Stimulated activated effector memory CD8-positive, alpha-beta T cell treated with anti-CD3 and anti-CD28 coated beads, Interleukin-12 subunit alpha, Interleukin-12 subunit beta, amount 100 ng/mL, for 72 hours (primary cell): ENCODE results near the gene NDOR1.
A peak's percentile ranks its signal among the peaks of the same experiment; 100 is the strongest.

ENCODE experiments used
- ATAC-seq: fragments of 150-1000 bp; cut with Tn5 transposase; 2 replicates; pipeline ENCODE4 v1.10.0; 2021
- DNase-seq, 2 donors: peaks; one replicate each; pipeline ENCODE4 v3.0.0; 2021 to 2022; ENCODE audit warnings: low spot score in 2 of 2
- H3K27ac Mint-ChIP-seq: one replicate; pipeline ENCODE4 v1.8.0; 2022; ENCODE audit warnings: mild to moderate bottlenecking, mixed read lengths
- H3K36me3 Mint-ChIP-seq: one replicate; pipeline ENCODE4 v1.8.0; 2022; ENCODE audit warnings: mild to moderate bottlenecking, mixed read lengths
- H3K4me1 Mint-ChIP-seq: one replicate; pipeline ENCODE4 v1.8.0; 2022; ENCODE audit warnings: mixed read lengths
- H3K4me3 Mint-ChIP-seq: one replicate; pipeline ENCODE4 v1.8.0; 2022; ENCODE audit warnings: mild to moderate bottlenecking, mixed read lengths
- H3K9me3 Mint-ChIP-seq: one replicate; pipeline ENCODE4 v1.8.0; 2022; ENCODE audit warnings: mixed read lengths

NDOR1 gene

GRCh38 chr9:137198051-137198901 lies 7.2 kb upstream of the NDOR1 start:
- H3K27ac Mint-ChIP-seq = no peak overlapping the region
- ATAC-seq = no peak
- no peaks in the 10 kb centered on the region for H3K36me3 Mint-ChIP-seq
- peaks cover 19% of the 10 kb centered on the region for H3K4me1 Mint-ChIP-seq
- peak overlapping the region; percentile 73 for H3K4me3 Mint-ChIP-seq
- DNase-seq = no peak
- no peaks in the 10 kb centered on the region for H3K9me3 Mint-ChIP-seq

- ATAC-seq (no peak), DNase-seq (no peak)
- Mint-ChIP-seq H3K27ac (no peak overlapping the region), H3K9me3 (no peaks in the 10 kb centered on the region), H3K36me3 (no peaks in the 10 kb centered on the region), H3K4me3 (peak overlapping the region; percentile 73), H3K4me1 (peaks cover 20% of the 10 kb centered on the region)
These were observed 6.6 kb upstream of the NDOR1 start for GRCh38 chr9:137198902-137199283.

GRCh38 chr9:137199411-137200121 lies 5.9 kb upstream of the NDOR1 start:
- no peak for DNase-seq

GRCh38 chr9:137200311-137201204 lies 4.9 kb upstream of the NDOR1 start, which contains the start of gene TPRN:
Gene TPRN, minus strand, starts transcription at chr9:137200741. Its CDS starts 30 bp downstream, at chr9:137200711.
- no peaks in the 10 kb centered on the region for H3K9me3 Mint-ChIP-seq
- peak within 1 kb of the TSS; percentile 82 for H3K27ac Mint-ChIP-seq
- H3K4me3 Mint-ChIP-seq = peak within 1 kb of the TSS; percentile 79
- DNase-seq (peak; percentile 90 to 98), ATAC-seq (peak; percentile 96)
- H3K36me3 Mint-ChIP-seq = peaks cover 12% of the 10 kb centered on the region
- H3K4me1 Mint-ChIP-seq = peaks cover 23% of the 10 kb centered on the region

More at GRCh38 chr9:137199411-137200121, 5.9 kb upstream of the NDOR1 start:
- H3K36me3 Mint-ChIP-seq = peaks cover 3% of the 10 kb centered on the region
- ATAC-seq = no peak
- H3K27ac Mint-ChIP-seq = peak overlapping the region; percentile 82
- peak overlapping the region; percentile 73 for H3K4me3 Mint-ChIP-seq
- peaks cover 27% of the 10 kb centered on the region for H3K4me1 Mint-ChIP-seq
- H3K9me3 Mint-ChIP-seq = no peaks in the 10 kb centered on the region

GRCh38 chr9:137201205-137201868 lies 4.2 kb upstream of the NDOR1 start:
- Mint-ChIP-seq H3K9me3 (no peaks in the 10 kb centered on the region), H3K4me3 (peak overlapping the region; percentile 79), H3K4me1 (peaks cover 31% of the 10 kb centered on the region), H3K27ac (peak overlapping the region; percentile 60), H3K36me3 (peaks cover 16% of the 10 kb centered on the region)
- DNase-seq (no peak), ATAC-seq (no peak)

- ATAC-seq = no peak
- H3K4me3 Mint-ChIP-seq = peak overlapping the region; percentile 4
These were observed 2.5 kb upstream of the NDOR1 start for GRCh38 chr9:137202966-137203365.

GRCh38 chr9:137204731-137205125 lies 772 bp upstream of the NDOR1 start:
- ATAC-seq (no peak), DNase-seq (no peak)
- Mint-ChIP-seq H3K4me3 (peak overlapping the region; percentile 94), H3K36me3 (peaks cover 43% of the 10 kb centered on the region), H3K27ac (peak overlapping the region; percentile 97), H3K9me3 (no peaks in the 10 kb centered on the region), H3K4me1 (peaks cover 45% of the 10 kb centered on the region)

More at GRCh38 chr9:137202966-137203365, 2.5 kb upstream of the NDOR1 start:
- Mint-ChIP-seq H3K9me3 (no peaks in the 10 kb centered on the region), H3K36me3 (peaks cover 27% of the 10 kb centered on the region), H3K27ac (no peak overlapping the region), H3K4me1 (peaks cover 45% of the 10 kb centered on the region)
- DNase-seq = no peak

- peaks cover 40% of the 10 kb centered on the region for H3K4me1 Mint-ChIP-seq
- H3K36me3 Mint-ChIP-seq = peaks cover 58% of the 10 kb centered on the region
- no peak for ATAC-seq
These were observed 1.1 kb downstream of the NDOR1 start for GRCh38 chr9:137206602-137207001.

GRCh38 chr9:137211532-137211931 lies 6.0 kb downstream of the NDOR1 start:
- Mint-ChIP-seq H3K4me1 (peaks cover 12% of the 10 kb centered on the region), H3K36me3 (peaks cover 48% of the 10 kb centered on the region), H3K27ac (no peak overlapping the region), H3K4me3 (no peak overlapping the region), H3K9me3 (no peaks in the 10 kb centered on the region)
- ATAC-seq = no peak
- DNase-seq = no peak

More at GRCh38 chr9:137206602-137207001, 1.1 kb downstream of the NDOR1 start:
- no peaks in the 10 kb centered on the region for H3K9me3 Mint-ChIP-seq
- no peak for DNase-seq
- H3K4me3 Mint-ChIP-seq = peak overlapping the region; percentile 94
- peak overlapping the region; percentile 97 for H3K27ac Mint-ChIP-seq

GRCh38 chr9:137212520-137212919 lies 7.0 kb downstream of the NDOR1 start:
- no peak overlapping the region for H3K4me3 Mint-ChIP-seq
- DNase-seq (no peak), ATAC-seq (no peak)
- peaks cover 2% of the 10 kb centered on the region for H3K4me1 Mint-ChIP-seq
- peaks cover 41% of the 10 kb centered on the region for H3K36me3 Mint-ChIP-seq
- no peak overlapping the region for H3K27ac Mint-ChIP-seq
- H3K9me3 Mint-ChIP-seq = no peaks in the 10 kb centered on the region

- Mint-ChIP-seq H3K4me1 (no peaks in the 10 kb centered on the region), H3K27ac (no peak overlapping the region), H3K36me3 (peaks cover 32% of the 10 kb centered on the region), H3K4me3 (no peak overlapping the region), H3K9me3 (no peaks in the 10 kb centered on the region)
- ATAC-seq (no peak), DNase-seq (no peak)
These were observed 7.9 kb downstream of the NDOR1 start for GRCh38 chr9:137213160-137214060.

- Mint-ChIP-seq H3K27ac (no peak overlapping the region), H3K4me3 (no peak overlapping the region), H3K36me3 (peaks cover 22% of the 10 kb centered on the region), H3K4me1 (no peaks in the 10 kb centered on the region), H3K9me3 (no peaks in the 10 kb centered on the region)
- ATAC-seq = no peak
- DNase-seq = no peak
These were observed 9.1 kb downstream of the NDOR1 start for GRCh38 chr9:137214620-137215019.

GRCh38 chr9:137215196-137215986 lies 9.9 kb downstream of the NDOR1 start:
- DNase-seq (no peak), ATAC-seq (no peak)
- peaks cover 14% of the 10 kb centered on the region for H3K36me3 Mint-ChIP-seq
- peaks cover 4% of the 10 kb centered on the region for H3K4me1 Mint-ChIP-seq
- no peak overlapping the region for H3K27ac Mint-ChIP-seq
- no peaks in the 10 kb centered on the region for H3K9me3 Mint-ChIP-seq
- no peak overlapping the region for H3K4me3 Mint-ChIP-seq
